MM.1S (cell line): ENCODE results near the gene PPM1G.

Experiments used
- DNase-seq: peaks from one replicate; pipeline ENCODE4 v3.0.0-alpha.2; 2015
- H2AFZ ChIP-seq: fragments of 300-600 bp; sonication (generic); 2 replicates; pipeline ENCODE4 v1.6.0; 2016; ENCODE audit warnings: antibody characterized with exemption, low read length
- H3F3A ChIP-seq: fragments of 300-600 bp; sonication (generic); 2 replicates; pipeline ENCODE4 v1.6.1; 2016; ENCODE audit warnings: mild to moderate bottlenecking, antibody characterized with exemption, low read length, moderate library complexity, mixed read lengths; ENCODE audit not compliant: insufficient read depth
- H3K27ac ChIP-seq: fragments of 300-600 bp; sonication (generic); 2 replicates; pipeline ENCODE4 v1.5.1; 2016; ENCODE audit warnings: mild to moderate bottlenecking, low read length
- H3K27me3 ChIP-seq: fragments of 300-600 bp; sonication (generic); replicated peaks from 2 replicates; pipeline ENCODE4 v1.6.0; 2016; ENCODE audit warnings: low read length; ENCODE audit not compliant: insufficient read depth
- H3K36me3 ChIP-seq: fragments of 300-600 bp; sonication (generic); replicated peaks from 2 replicates; pipeline ENCODE4 v1.6.1; 2016; ENCODE audit warnings: mild to moderate bottlenecking, low read length, mixed read lengths; ENCODE audit not compliant: insufficient read depth
- H3K4me1 ChIP-seq: fragments of 300-600 bp; sonication (generic); 2 replicates; pipeline ENCODE4 v1.6.1; 2016; ENCODE audit warnings: low read length, mixed read lengths
- H3K4me2 ChIP-seq: fragments of 300-600 bp; sonication (generic); 2 replicates; pipeline ENCODE4 v1.6.0; 2016; ENCODE audit warnings: low read depth, low read length
- H3K4me3 ChIP-seq: fragments of 300-600 bp; sonication (generic); 2 replicates; pipeline ENCODE4 v1.5.1; 2016; ENCODE audit warnings: low read length, mixed read lengths
- H3K79me2 ChIP-seq: fragments of 300-600 bp; sonication (generic); 2 replicates; pipeline ENCODE4 v1.6.1; 2016; ENCODE audit warnings: mixed run types, low read length, mixed read lengths
- H3K9ac ChIP-seq: fragments of 300-600 bp; sonication (generic); 2 replicates; pipeline ENCODE4 v1.6.1; 2016; ENCODE audit warnings: low read length, mixed read lengths
- H3K9me2 ChIP-seq: fragments of 300-600 bp; sonication (generic); replicated peaks from 2 replicates; pipeline ENCODE4 v1.6.1; 2016; ENCODE audit warnings: mild to moderate bottlenecking, low read length, mixed read lengths; ENCODE audit not compliant: insufficient read depth
- H3K9me3 ChIP-seq: fragments of 300-600 bp; sonication (generic); replicated peaks from 2 replicates; pipeline ENCODE4 v1.6.1; 2016; ENCODE audit warnings: mild to moderate bottlenecking, low read length, mixed read lengths; ENCODE audit not compliant: insufficient read depth
- H4K20me1 ChIP-seq: fragments of 300-600 bp; sonication (generic); 2 replicates; pipeline ENCODE4 v1.6.1; 2016; ENCODE audit warnings: mild to moderate bottlenecking, low read length, moderate library complexity, mixed read lengths; ENCODE audit not compliant: insufficient read depth
- CTCF ChIP-seq: fragments of 300-600 bp; sonication (generic); IDR thresholded peaks from 2 replicates; pipeline ENCODE4 v1.5.1; 2016; ENCODE audit warnings: antibody characterized with exemption, low read length, mixed read lengths
- EZH2 ChIP-seq: fragments of 300-600 bp; sonication (generic); optimal IDR thresholded peaks from 2 replicates; pipeline ENCODE3; 2017; ENCODE audit warnings: low read depth, mild to moderate bottlenecking, antibody characterized with exemption, low read length, mixed read lengths
- EZH2phosphoT487 ChIP-seq: fragments of 300-600 bp; sonication (generic); IDR thresholded peaks from 2 replicates; pipeline ENCODE4 v1.6.1; 2018; ENCODE audit warnings: antibody characterized with exemption, low read length

The PPM1G gene

GRCh38 chr2:27379836-27380625, 29.4 kb downstream of the PPM1G start:
- Histone ChIP-seq H3K27me3 (no peaks in the 10 kb centered on the region), H3K4me2 (peak overlapping the region; percentile 74), H3F3A (peaks cover 29% of the 10 kb centered on the region), H3K9ac (peak overlapping the region; percentile 76), H3K9me2 (no peaks in the 10 kb centered on the region), H4K20me1 (no peaks in the 10 kb centered on the region), H3K36me3 (peaks cover 3% of the 10 kb centered on the region), H3K4me1 (no peaks in the 10 kb centered on the region), H2AFZ (peak overlapping the region; percentile 74), H3K27ac (peak overlapping the region; percentile 37; the same call in 1 of the 2 replicates), H3K79me2 (peaks cover 27% of the 10 kb centered on the region), H3K4me3 (peak overlapping the region; percentile 93), H3K9me3 (no peaks in the 10 kb centered on the region)
- peak; percentile 9 for DNase-seq
- TF ChIP-seq CTCF (no peak), EZH2phosphoT487 (no peak), EZH2 (no peak)

DNA sequence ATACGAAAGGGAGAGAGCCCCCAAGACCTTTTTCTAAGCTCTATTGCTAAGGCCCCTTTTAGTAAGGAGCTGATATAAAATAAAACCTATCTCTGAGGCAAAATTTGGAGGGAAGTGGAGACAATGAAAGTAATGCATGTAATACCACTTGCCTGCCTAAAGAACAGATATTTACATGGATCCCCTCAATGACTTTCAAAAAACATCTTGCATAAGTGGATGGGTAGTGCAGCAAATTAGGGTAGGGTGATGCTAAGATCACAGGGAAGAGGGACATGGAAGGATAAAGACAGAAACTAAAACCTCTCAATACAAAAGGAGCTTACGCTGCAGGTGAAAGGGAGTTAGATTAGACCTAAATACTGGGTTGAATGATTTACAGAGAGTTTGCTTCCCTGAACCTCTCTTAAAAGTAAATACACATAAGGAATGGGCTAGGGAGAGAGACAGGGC, 30.0 kb downstream of the PPM1G start:
- Histone ChIP-seq H4K20me1 (no peaks in the 10 kb centered on the region), H3K9me3 (no peaks in the 10 kb centered on the region), H2AFZ (no peak overlapping the region), H3K9ac (peak overlapping the region; percentile 76; the same call in 1 of the 2 replicates), H3K27me3 (no peaks in the 10 kb centered on the region), H3K27ac (peak overlapping the region; percentile 37; the same call in 1 of the 2 replicates), H3K36me3 (no peaks in the 10 kb centered on the region; the same call in none of the 2 replicates), H3K9me2 (no peaks in the 10 kb centered on the region), H3K4me3 (peak overlapping the region; percentile 93), H3F3A (peaks cover 29% of the 10 kb centered on the region), H3K79me2 (peaks cover 27% of the 10 kb centered on the region), H3K4me2 (peak overlapping the region; percentile 74), H3K4me1 (no peaks in the 10 kb centered on the region)
- TF ChIP-seq EZH2 (no peak), CTCF (no peak), EZH2phosphoT487 (no peak)
- no peak for DNase-seq

DNA sequence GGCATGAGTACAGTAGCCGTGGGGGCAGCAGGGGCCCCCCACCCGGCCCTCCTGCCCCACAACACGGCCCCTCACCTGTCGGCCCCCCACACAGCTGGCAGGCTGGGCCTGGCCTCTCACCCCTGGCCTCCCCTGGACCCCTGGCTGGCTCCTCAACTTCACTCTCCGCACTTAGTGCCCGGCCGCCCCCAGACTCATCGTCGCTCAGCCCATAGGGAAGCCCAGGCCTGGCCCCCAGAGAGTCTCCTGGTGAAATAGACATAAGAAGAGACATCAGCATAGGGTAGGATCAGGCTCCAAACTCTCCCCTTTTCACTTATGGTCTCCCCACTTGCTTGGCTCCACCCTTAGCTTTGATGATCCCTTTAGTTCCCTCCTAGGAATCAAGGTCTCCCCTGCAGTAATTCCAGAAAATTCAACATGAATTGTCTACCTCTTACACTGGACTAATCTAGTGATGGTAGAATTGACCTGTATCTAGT, 30.5 kb downstream of the PPM1G start:
- H3F3A ChIP-seq, result peaks cover 29% of the 10 kb centered on the region
- H2AFZ ChIP-seq, result no peak overlapping the region
- H3K4me1 ChIP-seq, result no peaks in the 10 kb centered on the region
- H3K9me3 ChIP-seq, result no peaks in the 10 kb centered on the region
- H4K20me1 ChIP-seq, result no peaks in the 10 kb centered on the region
- H3K36me3 ChIP-seq, result no peaks in the 10 kb centered on the region; the same call in none of the 2 replicates
- no peak for DNase-seq
- H3K4me3 ChIP-seq, result no peak overlapping the region
- no peak overlapping the region; the same call in 1 of the 2 replicates for H3K9ac ChIP-seq
- peaks cover 23% of the 10 kb centered on the region for H3K79me2 ChIP-seq
- TF ChIP-seq CTCF (no peak), EZH2phosphoT487 (no peak), EZH2 (no peak)
- H3K27me3 ChIP-seq, result no peaks in the 10 kb centered on the region
- H3K27ac ChIP-seq, result no peak overlapping the region
- no peaks in the 10 kb centered on the region for H3K9me2 ChIP-seq
- peak overlapping the region; percentile 74; the same call in 1 of the 2 replicates for H3K4me2 ChIP-seq
